ENCODE data around the gene TENM4. TPM values are rescaled to one million over a fixed set of nuclear protein-coding genes. Genes with fewer than 3 reads are reported as not detected.

Gene TENM4
- total RNA-seq, 1 donor, result 10.4 TPM

DNA sequence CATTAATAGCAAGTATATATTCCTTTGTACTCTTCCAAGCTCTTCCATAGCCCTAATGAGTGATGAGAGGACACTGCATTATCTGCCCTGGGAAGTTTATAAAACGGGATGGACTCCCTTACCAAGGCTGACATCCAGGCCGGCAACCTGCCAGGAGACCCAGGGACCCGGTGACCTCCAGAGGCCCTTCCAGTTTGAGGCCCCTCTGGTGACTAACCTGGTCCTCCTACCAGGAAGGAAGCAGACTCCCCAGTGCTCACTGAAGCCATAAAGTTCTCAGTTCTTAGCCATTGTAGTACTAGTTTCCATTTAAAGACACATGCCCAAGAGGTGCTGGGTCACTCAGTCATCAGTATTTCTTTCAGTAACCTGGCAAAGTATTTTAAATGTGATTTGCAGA, 345.4 kb downstream of the TENM4 start:
- no peak for DNase-seq (ENCODE audit: low read depth)
- TF ChIP-seq, protein P1, sequence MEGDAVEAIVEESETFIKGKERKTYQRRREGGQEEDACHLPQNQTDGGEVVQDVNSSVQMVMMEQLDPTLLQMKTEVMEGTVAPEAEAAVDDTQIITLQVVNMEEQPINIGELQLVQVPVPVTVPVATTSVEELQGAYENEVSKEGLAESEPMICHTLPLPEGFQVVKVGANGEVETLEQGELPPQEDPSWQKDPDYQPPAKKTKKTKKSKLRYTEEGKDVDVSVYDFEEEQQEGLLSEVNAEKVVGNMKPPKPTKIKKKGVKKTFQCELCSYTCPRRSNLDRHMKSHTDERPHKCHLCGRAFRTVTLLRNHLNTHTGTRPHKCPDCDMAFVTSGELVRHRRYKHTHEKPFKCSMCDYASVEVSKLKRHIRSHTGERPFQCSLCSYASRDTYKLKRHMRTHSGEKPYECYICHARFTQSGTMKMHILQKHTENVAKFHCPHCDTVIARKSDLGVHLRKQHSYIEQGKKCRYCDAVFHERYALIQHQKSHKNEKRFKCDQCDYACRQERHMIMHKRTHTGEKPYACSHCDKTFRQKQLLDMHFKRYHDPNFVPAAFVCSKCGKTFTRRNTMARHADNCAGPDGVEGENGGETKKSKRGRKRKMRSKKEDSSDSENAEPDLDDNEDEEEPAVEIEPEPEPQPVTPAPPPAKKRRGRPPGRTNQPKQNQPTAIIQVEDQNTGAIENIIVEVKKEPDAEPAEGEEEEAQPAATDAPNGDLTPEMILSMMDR (IDR thresholded peaks at IDR 0.05; ENCODE audit: insufficient read depth, low read depth, low read length), result no peak
- no peak overlapping the region for H3K4me3 ChIP-seq (ENCODE audit: low read depth, low read length)

DNA sequence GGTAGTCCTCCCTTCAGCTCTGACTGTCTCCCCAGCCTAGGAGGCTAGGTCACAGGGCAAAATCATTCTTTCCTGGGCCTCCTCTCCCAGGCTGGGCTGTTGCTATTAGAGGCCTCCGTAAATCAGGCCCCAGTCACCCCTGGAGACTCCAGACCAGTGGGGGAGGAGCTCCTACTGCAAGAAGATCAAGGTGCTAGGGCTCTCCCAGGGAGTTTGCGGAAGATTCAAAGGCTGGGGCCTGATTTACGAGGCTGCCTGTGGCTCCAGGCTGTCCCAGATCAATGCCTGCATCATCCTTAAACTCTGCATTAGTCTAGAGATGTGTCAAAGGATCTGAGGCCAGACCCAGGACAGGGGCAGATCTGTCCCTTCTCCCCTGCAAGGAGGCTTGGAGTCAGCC, 346.2 kb downstream of the TENM4 start:
- TF ChIP-seq, protein P1 (IDR thresholded peaks at IDR 0.05; ENCODE audit: insufficient read depth, low read depth, low read length), result no peak
- no peak for DNase-seq (ENCODE audit: low read depth)
- no peak overlapping the region for H3K4me3 ChIP-seq (ENCODE audit: low read depth, low read length)

DNA sequence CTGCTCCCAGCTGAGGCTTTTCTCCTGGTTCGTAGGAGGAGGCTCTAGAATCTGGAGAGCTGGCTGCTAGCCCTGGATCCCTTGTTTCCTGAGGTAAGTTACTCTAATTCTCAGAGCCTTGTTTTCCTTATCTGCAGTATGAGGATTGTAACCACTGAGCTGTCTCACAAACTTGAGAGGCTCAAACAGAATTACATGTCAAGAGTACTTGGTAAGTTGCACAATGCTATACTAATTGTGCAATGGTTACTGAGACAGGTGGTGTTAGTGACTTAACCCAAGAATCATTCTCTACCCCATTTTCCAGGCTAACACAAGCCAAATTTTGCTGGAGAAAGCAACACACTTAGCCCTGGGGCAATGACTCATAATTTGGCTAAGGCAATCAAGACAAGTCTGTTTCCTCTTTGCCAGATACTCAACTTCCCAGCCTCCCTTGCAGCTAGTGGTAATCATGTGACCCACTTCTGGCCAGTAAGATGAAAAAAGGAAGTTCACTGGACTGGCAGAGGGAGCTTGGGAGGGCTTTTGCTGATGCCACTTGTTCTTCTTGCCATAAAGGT, 348.0 kb downstream of the TENM4 start:
- peak; percentile 88 for DNase-seq (ENCODE audit: low read depth)
- TF ChIP-seq, protein P1 (IDR thresholded peaks at IDR 0.05; ENCODE audit: insufficient read depth, low read depth, low read length), result no peak
- no peak overlapping the region for H3K4me3 ChIP-seq (ENCODE audit: low read depth, low read length)

DNA sequence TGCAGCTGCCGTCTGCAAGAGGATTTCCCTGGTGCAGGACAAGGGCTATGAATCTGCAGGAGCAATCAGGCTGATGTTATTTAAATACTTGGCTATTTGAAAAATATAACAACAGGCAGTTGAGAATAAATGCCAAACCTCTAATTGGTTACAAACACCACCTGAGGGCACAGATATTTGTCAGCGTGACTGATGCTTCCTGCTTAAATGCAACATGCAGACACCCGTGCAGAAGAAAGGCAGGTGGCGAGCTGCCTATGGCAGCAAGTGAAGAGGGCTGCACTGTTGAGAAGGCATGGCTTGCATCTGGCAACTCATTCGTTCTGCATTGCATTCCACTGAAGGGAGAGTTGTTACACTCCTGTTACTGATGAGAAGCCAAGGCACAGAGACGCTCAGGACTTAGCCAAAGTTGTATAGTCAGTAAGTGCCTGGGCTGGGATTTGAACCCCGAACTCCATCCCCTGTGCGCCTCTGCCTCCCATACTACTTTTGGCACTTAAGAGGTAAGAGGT, 350.6 kb downstream of the TENM4 start:
- H3K4me3 ChIP-seq (ENCODE audit: low read depth, low read length), result no peak overlapping the region
- no peak for DNase-seq (ENCODE audit: low read depth)
- TF ChIP-seq, protein P1 (IDR thresholded peaks at IDR 0.05; ENCODE audit: insufficient read depth, low read depth, low read length), result no peak

DNA sequence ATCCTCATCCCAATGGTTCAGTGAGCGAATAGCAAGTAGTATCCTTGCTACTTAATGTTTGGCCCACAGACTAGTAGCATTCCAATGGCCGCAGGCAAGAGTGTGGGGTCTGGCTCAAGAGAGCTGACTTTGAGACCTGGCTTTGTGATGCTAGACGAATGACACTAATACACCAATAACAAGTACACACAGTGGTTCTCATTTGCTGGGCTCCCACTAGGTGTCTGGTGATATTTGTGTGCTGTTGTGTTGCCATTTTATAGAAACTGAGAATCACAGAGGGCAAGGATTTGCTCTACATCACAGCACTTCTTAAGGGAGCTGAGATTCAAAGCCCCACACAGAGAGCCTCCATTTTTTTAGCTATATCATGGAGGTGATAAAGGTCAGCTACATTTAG, 351.2 kb downstream of the TENM4 start:
- H3K4me3 ChIP-seq (ENCODE audit: low read depth, low read length), result no peak overlapping the region
- no peak for DNase-seq (ENCODE audit: low read depth)
- TF ChIP-seq, protein P1 (IDR thresholded peaks at IDR 0.05; ENCODE audit: insufficient read depth, low read depth, low read length), result no peak

DNA sequence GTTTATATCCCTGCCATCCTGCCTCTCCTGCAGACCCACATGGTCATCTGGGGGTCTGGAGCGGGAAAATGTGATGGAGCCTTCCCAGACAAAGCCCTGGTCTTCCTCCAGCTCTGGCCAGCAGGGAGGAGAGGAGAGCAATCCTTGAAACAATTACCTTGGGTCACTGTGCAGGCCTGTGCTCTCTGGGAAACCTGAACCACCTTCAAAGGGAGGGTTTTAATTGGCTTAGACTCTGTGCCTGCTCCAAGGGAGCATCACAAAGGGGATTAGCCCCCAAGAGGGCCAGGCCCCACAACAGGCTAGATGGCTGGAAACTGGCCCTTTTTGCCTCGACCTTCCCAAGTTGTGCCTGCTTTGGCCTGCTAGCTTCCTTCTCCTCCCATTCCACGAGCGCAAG, 351.9 kb downstream of the TENM4 start:
- TF ChIP-seq, protein P1 (IDR thresholded peaks at IDR 0.05; ENCODE audit: insufficient read depth, low read depth, low read length), result no peak
- no peak for DNase-seq (ENCODE audit: low read depth)
- no peak overlapping the region for H3K4me3 ChIP-seq (ENCODE audit: low read depth, low read length)

DNA sequence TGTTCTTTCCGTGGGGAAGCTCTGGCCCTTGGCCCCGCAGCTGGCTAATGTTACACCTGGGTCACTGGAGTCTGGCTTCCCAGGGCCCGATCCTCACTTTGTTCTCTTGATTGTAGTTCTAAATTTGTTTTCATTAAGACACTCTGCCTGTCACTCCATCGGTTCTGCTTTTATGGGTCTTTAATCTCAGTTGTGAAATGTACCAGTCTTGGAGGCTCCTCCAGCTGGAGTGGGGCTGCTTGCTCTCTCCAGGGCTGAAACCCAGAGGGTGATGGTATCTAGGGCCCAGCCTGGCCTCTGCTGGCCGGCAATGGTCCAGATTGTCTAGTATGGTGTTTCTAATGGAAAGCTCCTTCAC, 352.9 kb downstream of the TENM4 start:
- TF ChIP-seq, protein P1 (IDR thresholded peaks at IDR 0.05; ENCODE audit: insufficient read depth, low read depth, low read length), result no peak
- peak; percentile 37 for DNase-seq (ENCODE audit: low read depth)
- H3K4me3 ChIP-seq (ENCODE audit: low read depth, low read length), result no peak overlapping the region
